Measurements from ENCODE around the gene ARL5A.

ARL5A gene

DNA sequence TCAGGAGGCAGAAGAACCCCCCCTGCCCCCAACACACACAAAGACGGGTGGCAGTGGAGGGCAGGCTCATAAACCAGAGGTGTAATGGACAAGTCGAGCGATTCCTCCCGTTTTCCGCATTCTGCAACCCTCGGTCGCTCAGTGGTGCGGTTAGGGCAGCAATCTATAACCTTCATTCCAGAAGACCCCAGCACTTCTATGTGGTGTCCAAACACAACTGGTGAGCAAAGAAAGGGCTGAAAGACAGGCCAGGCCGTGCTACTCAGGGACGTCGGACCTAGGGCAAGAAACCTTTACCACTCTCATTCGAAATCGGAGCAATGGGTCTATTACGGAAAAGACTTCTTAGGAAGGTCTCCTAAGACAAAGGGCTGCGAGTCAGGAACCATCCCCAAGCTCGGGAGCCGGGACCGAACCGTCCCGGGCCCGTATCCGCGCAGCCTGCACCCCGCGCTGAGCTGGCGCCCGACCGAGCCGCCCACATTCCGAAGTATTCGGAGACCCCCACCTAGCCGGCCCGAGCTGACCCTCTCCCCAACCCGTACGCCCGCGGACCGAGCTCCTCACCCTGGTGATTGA, 568 bp downstream of the ARL5A start:
- H3K4me3 ChIP-seq (ENCODE audit: low read length), result peak overlapping the region; percentile 91
- H3K9me3 ChIP-seq (replicated peaks; ENCODE audit: insufficient read depth, low read length), result no peaks in the 10 kb centered on the region
- H3K27me3 ChIP-seq (replicated peaks; ENCODE audit: insufficient read depth, low read length), result no peaks in the 10 kb centered on the region
- H3K36me3 ChIP-seq (replicated peaks; ENCODE audit: insufficient read depth, low read length), result no peaks in the 10 kb centered on the region
- TF ChIP-seq EZH2phosphoT487 (IDR thresholded peaks at IDR 0.05; ENCODE audit: low read length), result no peak
- TF ChIP-seq, protein P1, sequence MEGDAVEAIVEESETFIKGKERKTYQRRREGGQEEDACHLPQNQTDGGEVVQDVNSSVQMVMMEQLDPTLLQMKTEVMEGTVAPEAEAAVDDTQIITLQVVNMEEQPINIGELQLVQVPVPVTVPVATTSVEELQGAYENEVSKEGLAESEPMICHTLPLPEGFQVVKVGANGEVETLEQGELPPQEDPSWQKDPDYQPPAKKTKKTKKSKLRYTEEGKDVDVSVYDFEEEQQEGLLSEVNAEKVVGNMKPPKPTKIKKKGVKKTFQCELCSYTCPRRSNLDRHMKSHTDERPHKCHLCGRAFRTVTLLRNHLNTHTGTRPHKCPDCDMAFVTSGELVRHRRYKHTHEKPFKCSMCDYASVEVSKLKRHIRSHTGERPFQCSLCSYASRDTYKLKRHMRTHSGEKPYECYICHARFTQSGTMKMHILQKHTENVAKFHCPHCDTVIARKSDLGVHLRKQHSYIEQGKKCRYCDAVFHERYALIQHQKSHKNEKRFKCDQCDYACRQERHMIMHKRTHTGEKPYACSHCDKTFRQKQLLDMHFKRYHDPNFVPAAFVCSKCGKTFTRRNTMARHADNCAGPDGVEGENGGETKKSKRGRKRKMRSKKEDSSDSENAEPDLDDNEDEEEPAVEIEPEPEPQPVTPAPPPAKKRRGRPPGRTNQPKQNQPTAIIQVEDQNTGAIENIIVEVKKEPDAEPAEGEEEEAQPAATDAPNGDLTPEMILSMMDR (IDR thresholded peaks at IDR 0.05; ENCODE audit: low read length), result no peak
- no peak for TF ChIP-seq EZH2 (optimal IDR thresholded peaks at IDR 0.05; ENCODE audit: low read depth, low read length)
- H3K9ac ChIP-seq (ENCODE audit: low read length), result peak overlapping the region; percentile 95
- DNase-seq, result peak; percentile 25
- H2AFZ ChIP-seq (ENCODE audit: low read length), result peak overlapping the region; percentile 81
- no peaks in the 10 kb centered on the region for H3K9me2 ChIP-seq (replicated peaks; ENCODE audit: insufficient read depth, low read length)
- peak overlapping the region; percentile 48; the same call in 1 of the 2 replicates for H3K27ac ChIP-seq (ENCODE audit: low read length)
- peak overlapping the region; percentile 88 for H3K4me2 ChIP-seq (ENCODE audit: low read depth, low read length)
- no peaks in the 10 kb centered on the region for H3F3A ChIP-seq (ENCODE audit: insufficient read depth, low read length)
- H4K20me1 ChIP-seq (ENCODE audit: insufficient read depth, low read length), result no peaks in the 10 kb centered on the region
- H3K4me1 ChIP-seq (ENCODE audit: low read length), result peaks cover 13% of the 10 kb centered on the region
- peaks cover 55% of the 10 kb centered on the region for H3K79me2 ChIP-seq (ENCODE audit: low read length)

DNA sequence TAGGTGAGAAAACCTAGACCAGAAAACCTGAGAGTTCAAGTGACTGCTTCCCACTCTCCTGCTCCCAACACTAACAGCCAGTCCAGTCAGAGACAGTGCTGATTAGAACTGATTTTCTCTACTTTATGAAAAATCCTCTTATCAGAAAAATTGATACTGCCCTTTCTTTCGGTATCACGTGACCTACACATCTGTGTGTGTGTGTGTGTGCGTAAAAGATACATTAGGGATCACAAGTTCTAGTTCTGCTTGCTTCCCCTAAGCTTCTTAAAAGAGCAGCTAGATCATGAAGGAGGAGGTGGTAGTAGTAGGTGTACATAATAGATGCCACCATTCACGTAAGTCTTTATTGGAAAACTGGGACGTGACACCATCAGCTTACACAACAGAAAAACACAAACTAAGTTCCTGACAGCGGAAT, 1.5 kb downstream of the ARL5A start:
- Histone ChIP-seq H3K9me2 (replicated peaks; ENCODE audit: insufficient read depth, low read length) (no peaks in the 10 kb centered on the region), H3K4me2 (ENCODE audit: low read depth, low read length) (peak overlapping the region; percentile 88), H3K9ac (ENCODE audit: low read length) (peak overlapping the region; percentile 95), H3K4me1 (ENCODE audit: low read length) (peaks cover 13% of the 10 kb centered on the region), H2AFZ (ENCODE audit: low read length) (no peak overlapping the region), H3K36me3 (replicated peaks; ENCODE audit: insufficient read depth, low read length) (no peaks in the 10 kb centered on the region), H3K27ac (ENCODE audit: low read length) (no peak overlapping the region), H3K27me3 (replicated peaks; ENCODE audit: insufficient read depth, low read length) (no peaks in the 10 kb centered on the region), H3K4me3 (ENCODE audit: low read length) (peak overlapping the region; percentile 91), H3K9me3 (replicated peaks; ENCODE audit: insufficient read depth, low read length) (no peaks in the 10 kb centered on the region), H3F3A (ENCODE audit: insufficient read depth, low read length) (no peaks in the 10 kb centered on the region), H3K79me2 (ENCODE audit: low read length) (peaks cover 62% of the 10 kb centered on the region), H4K20me1 (ENCODE audit: insufficient read depth, low read length) (no peaks in the 10 kb centered on the region)
- DNase-seq, result peak; percentile 33
- TF ChIP-seq, protein P1 (IDR thresholded peaks at IDR 0.05; ENCODE audit: low read length), result no peak
- no peak for TF ChIP-seq EZH2phosphoT487 (IDR thresholded peaks at IDR 0.05; ENCODE audit: low read length)
- TF ChIP-seq EZH2 (optimal IDR thresholded peaks at IDR 0.05; ENCODE audit: low read depth, low read length), result no peak

DNA sequence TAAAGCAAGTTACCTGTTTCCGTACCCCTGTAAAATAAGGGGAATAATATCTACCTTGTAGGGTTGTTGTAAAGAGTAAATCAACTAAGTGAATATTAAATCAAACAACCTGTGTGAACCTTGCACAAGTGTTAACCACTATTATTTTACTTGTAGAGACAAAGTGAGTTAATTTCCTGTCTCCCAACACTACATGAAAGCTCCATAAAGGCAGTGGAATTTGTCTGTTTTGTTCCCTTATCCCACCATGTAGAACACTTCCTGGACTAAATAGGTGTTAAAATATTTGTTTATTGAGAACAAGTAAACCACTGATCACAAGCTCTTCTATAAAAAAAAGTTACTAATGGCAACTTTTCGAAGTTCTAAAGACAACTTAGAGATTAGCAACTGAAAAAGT, 3.3 kb downstream of the ARL5A start:
- Histone ChIP-seq H3K27ac (ENCODE audit: low read length) (no peak overlapping the region), H3K4me1 (ENCODE audit: low read length) (peaks cover 13% of the 10 kb centered on the region), H3K4me2 (ENCODE audit: low read depth, low read length) (no peak overlapping the region), H3K9me3 (replicated peaks; ENCODE audit: insufficient read depth, low read length) (no peaks in the 10 kb centered on the region), H3K9me2 (replicated peaks; ENCODE audit: insufficient read depth, low read length) (no peaks in the 10 kb centered on the region), H3K79me2 (ENCODE audit: low read length) (peaks cover 79% of the 10 kb centered on the region), H4K20me1 (ENCODE audit: insufficient read depth, low read length) (no peaks in the 10 kb centered on the region), H3K36me3 (replicated peaks; ENCODE audit: insufficient read depth, low read length) (no peaks in the 10 kb centered on the region), H2AFZ (ENCODE audit: low read length) (no peak overlapping the region), H3F3A (ENCODE audit: insufficient read depth, low read length) (no peaks in the 10 kb centered on the region), H3K4me3 (ENCODE audit: low read length) (no peak overlapping the region), H3K27me3 (replicated peaks; ENCODE audit: insufficient read depth, low read length) (no peaks in the 10 kb centered on the region), H3K9ac (ENCODE audit: low read length) (no peak overlapping the region)
- no peak for DNase-seq
- TF ChIP-seq, protein P1 (IDR thresholded peaks at IDR 0.05; ENCODE audit: low read length), result no peak
- TF ChIP-seq EZH2phosphoT487 (IDR thresholded peaks at IDR 0.05; ENCODE audit: low read length) (no peak), EZH2 (optimal IDR thresholded peaks at IDR 0.05; ENCODE audit: low read depth, low read length) (no peak)
